A549 (cell line): ENCODE data around the gene MOV10L1.
"Not testable (repeated sequence)": the region's sequence is repeated elsewhere in the genome, so short reads cannot be mapped to it uniquely, and the experiment has no call there.

Experiments used
- CHD2 ChIP-seq: fragments of 150-350 bp; IDR thresholded peaks from 2 replicates; pipeline ENCODE4 v1.6.1; 2014; ENCODE audit warnings: low read length; ENCODE audit not compliant: partially characterized antibody
- RARB ChIP-seq: fragments of 250-450 bp; sonication (Bioruptor Pico); IDR thresholded peaks from 2 replicates; pipeline ENCODE4 v1.8.0; 2021; ENCODE audit warnings: mild to moderate bottlenecking, moderate library complexity
- TF ChIP-seq, protein P1 (sequence below): IDR thresholded peaks from 2 replicates; pipeline ENCODE4 v1.6.1; 2012

DNA sequence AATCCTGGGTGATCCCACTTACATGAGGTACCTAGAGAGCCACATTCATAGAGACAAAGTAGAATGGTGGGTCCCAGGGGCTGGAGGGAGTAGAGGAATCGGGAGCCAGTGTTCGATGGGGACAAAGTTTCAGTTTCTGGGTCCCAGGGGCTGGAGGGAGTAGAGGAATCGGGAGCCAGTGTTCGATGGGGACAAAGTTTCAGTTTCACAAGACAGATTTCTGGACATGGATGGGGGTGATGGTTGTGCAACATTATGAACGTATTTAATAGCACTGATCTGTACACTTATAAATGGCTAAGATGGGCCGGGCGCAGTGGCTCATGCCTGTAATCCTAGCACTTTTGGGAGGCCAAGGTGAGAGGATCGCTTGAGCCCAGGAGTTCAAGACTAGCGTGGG lies 115.2 kb downstream of the MOV10L1 start:
- TF ChIP-seq CHD2; RARB (CRISPR knock-in tag): not testable (repeated sequence)
- TF ChIP-seq, protein P1, sequence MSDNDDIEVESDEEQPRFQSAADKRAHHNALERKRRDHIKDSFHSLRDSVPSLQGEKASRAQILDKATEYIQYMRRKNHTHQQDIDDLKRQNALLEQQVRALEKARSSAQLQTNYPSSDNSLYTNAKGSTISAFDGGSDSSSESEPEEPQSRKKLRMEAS, result not testable (repeated sequence)
